HT-29 (cell line): Measurements from ENCODE around the gene ICAM2. TPM values are rescaled to one million over a fixed set of nuclear protein-coding genes. Genes with fewer than 3 reads are reported as not detected.

Experiments used
- total RNA-seq: library from RNA; depleted of rRNA; stranded (reverse); fragments of >200 nt; shearing (Covaris generic); gene quantifications from 2 replicates; pipeline ENCODE4 v1.2.3, GENCODE V29; 2014; rRNA removed

ICAM2 gene
- total RNA-seq, 1 experiment from 2014 or later: 0.64 TPM

Other genes with a start within 250 kb of the ICAM2 start
- gene CCDC47, start 247.0 kb downstream of the ICAM2 start, total RNA-seq: 54.3 and 56.8 TPM in 2 replicates
- 42.3 and 45.3 TPM in 2 replicates for gene DDX42, start 246.5 kb downstream of the ICAM2 start, total RNA-seq
- gene PSMC5, start 193.2 kb downstream of the ICAM2 start, total RNA-seq: 56.3 and 65.3 TPM in 2 replicates
- gene FTSJ3, start 193.0 kb downstream of the ICAM2 start, total RNA-seq: 35.7 and 41.7 TPM in 2 replicates
- gene SMARCD2, start 177.9 kb downstream of the ICAM2 start, total RNA-seq: 205 and 206 TPM in 2 replicates
- not detected in 2 replicates for gene CSH2, start 147.0 kb downstream of the ICAM2 start, total RNA-seq
- gene GH2, start 138.7 kb downstream of the ICAM2 start, total RNA-seq: not detected in 2 replicates
- gene CSH1, start 124.1 kb downstream of the ICAM2 start, total RNA-seq: not detected in 2 replicates
- gene CSHL1, start 109.4 kb downstream of the ICAM2 start, total RNA-seq: not detected in 2 replicates
- gene GH1, start 101.8 kb downstream of the ICAM2 start, total RNA-seq: not detected in 2 replicates
- gene CD79B, start 88.3 kb downstream of the ICAM2 start, total RNA-seq: not detected in 2 replicates
- gene SCN4A, start 47.7 kb downstream of the ICAM2 start, total RNA-seq: not detected in 2 replicates
- gene PRR29, start 22.3 kb downstream of the ICAM2 start, total RNA-seq: 0.10 TPM in 1 of 2 replicates, not detected in the other
- 6.9 and 7.3 TPM in 2 replicates for gene ERN1, start 109.5 kb upstream of the ICAM2 start, total RNA-seq
- gene TEX2, start 242.6 kb upstream of the ICAM2 start, total RNA-seq: 9.7 and 9.8 TPM in 2 replicates